Retinal pigment epithelial cell (primary cell): ENCODE data around the gene FGFR2.

Experiments used
- DNase-seq: peaks from one replicate; pipeline ENCODE4 v3.0.0-alpha.2; 2010; ENCODE audit warnings: low read depth
- H3K4me3 ChIP-seq: 2 replicates; pipeline ENCODE4 v1.5.1; 2011; ENCODE audit warnings: mild to moderate bottlenecking, low read length, control low read depth, moderate library complexity
- CTCF ChIP-seq: conservative IDR thresholded peaks from 2 replicates; pipeline ENCODE4 v1.5.1; 2011; ENCODE audit warnings: low read depth, low read length, control low read depth, inconsistent platforms

FGFR2 gene

GRCh38 chr10:121516093-121516865 lies 82.0 kb downstream of the FGFR2 start:
- TF ChIP-seq CTCF: no peak
- H3K4me3 ChIP-seq: no peak overlapping the region
- no peak for DNase-seq

GRCh38 chr10:121514141-121514865 lies 83.9 kb downstream of the FGFR2 start:
- H3K4me3 ChIP-seq: no peak overlapping the region
- DNase-seq: no peak
- TF ChIP-seq CTCF: no peak

GRCh38 chr10:121511943-121512342 lies 86.3 kb downstream of the FGFR2 start:
- TF ChIP-seq CTCF: no peak

GRCh38 chr10:121511460-121511859 lies 86.8 kb downstream of the FGFR2 start:
- H3K4me3 ChIP-seq: no peak overlapping the region
- DNase-seq: no peak
- TF ChIP-seq CTCF: no peak

More at GRCh38 chr10:121511943-121512342, 86.3 kb downstream of the FGFR2 start:
- no peak overlapping the region for H3K4me3 ChIP-seq
- no peak for DNase-seq

GRCh38 chr10:121510201-121510771 lies 88.0 kb downstream of the FGFR2 start:
- TF ChIP-seq CTCF: no peak
- no peak overlapping the region for H3K4me3 ChIP-seq
- DNase-seq: peak; percentile 55

- DNase-seq: peak; percentile 83
- no peak for TF ChIP-seq CTCF
These were observed 88.4 kb downstream of the FGFR2 start for GRCh38 chr10:121509796-121510195.

More at GRCh38 chr10:121509796-121510195, 88.4 kb downstream of the FGFR2 start:
- no peak overlapping the region for H3K4me3 ChIP-seq
